Caco-2 (cell line): ENCODE data around the gene ZNF511. TPM values are rescaled to one million over a fixed set of nuclear protein-coding genes. Genes with fewer than 3 reads are reported as not detected.

Experiments
- BruUV-seq: library from RNA; stranded (reverse); fragments of 400-500 nt; replicated peaks from 2 replicates; lab custom pipeline; 2021; lab: Mats Ljungman, UMichigan
- CTCF ChIA-PET: fragments of 300-600 bp; sonication (Branson Sonifier 250); formaldehyde crosslinking; loops from one replicate; lab custom pipeline; 2022; ENCODE audit warnings: antibody characterized with exemption; lab: Charles Lee
- POLR2A ChIA-PET: fragments of 300-600 bp; sonication (Branson Sonifier 250); formaldehyde crosslinking; loops from one replicate; lab custom pipeline; 2022; ENCODE audit warnings: antibody characterized with exemption; lab: Charles Lee
- DNase-seq, 2 experiments: peaks; one replicate each; pipeline versions ENCODE4 v3.0.0 to v3.0.0-alpha.2; 2020 to 2022
- H3K27me3 ChIP-seq: replicated peaks from 2 replicates; pipeline ENCODE4 v1.6.0; 2011; ENCODE audit warnings: low read length; ENCODE audit not compliant: control insufficient read depth, insufficient read depth
- H3K36me3 ChIP-seq: 2 replicates; pipeline ENCODE4 v1.5.1; 2011; ENCODE audit warnings: low read length; ENCODE audit not compliant: control insufficient read depth, insufficient read depth
- H3K4me1 ChIP-seq: fragments of 250-450 bp; sonication (Bioruptor Pico); 2 replicates; pipeline ENCODE4 v1.5.1; 2020; ENCODE audit warnings: mild to moderate bottlenecking
- H3K4me3 ChIP-seq: 2 replicates; pipeline ENCODE4 v1.5.1; 2011; ENCODE audit warnings: low read depth, mild to moderate bottlenecking, control low read depth, low read length
- H3K9me3 ChIP-seq: fragments of 250-450 bp; sonication (Bioruptor Pico); 2 replicates; pipeline ENCODE4 v1.5.1; 2020; ENCODE audit warnings: mild to moderate bottlenecking, moderate library complexity
- H3K27ac Mint-ChIP-seq: one replicate; pipeline ENCODE4 v1.8.0; 2022; ENCODE audit warnings: mixed read lengths; ENCODE audit not compliant: unreplicated experiment
- H3K27me3 Mint-ChIP-seq: one replicate; pipeline ENCODE4 v1.8.0; 2022; ENCODE audit warnings: mixed read lengths; ENCODE audit not compliant: insufficient read depth, unreplicated experiment
- H3K36me3 Mint-ChIP-seq: one replicate; pipeline ENCODE4 v1.8.0; 2022; ENCODE audit warnings: mild to moderate bottlenecking, mixed read lengths; ENCODE audit not compliant: insufficient read depth, unreplicated experiment
- H3K4me1 Mint-ChIP-seq: one replicate; pipeline ENCODE4 v1.8.0; 2022; ENCODE audit warnings: low read depth, mixed read lengths; ENCODE audit not compliant: unreplicated experiment
- H3K4me3 Mint-ChIP-seq: one replicate; pipeline ENCODE4 v1.8.0; 2022; ENCODE audit warnings: mild to moderate bottlenecking, moderate library complexity, mixed read lengths; ENCODE audit not compliant: unreplicated experiment
- H3K9me3 Mint-ChIP-seq: one replicate; pipeline ENCODE4 v1.8.0; 2022; ENCODE audit warnings: mixed read lengths; ENCODE audit not compliant: unreplicated experiment
- CTCF ChIP-seq, 2 experiments: fragments of 200-600 bp in 1 of 2; IDR thresholded peaks; 1 replicate in 1 of 2; 2 replicates in 1 of 2; pipeline versions ENCODE4 v1.5.1 to v1.8.0; 2011 to 2022; ENCODE audit warnings: antibody characterized with exemption in 1 of 2, control low read depth in 1 of 2, inconsistent platforms in 1 of 2, low read depth in 1 of 2, low read length in 1 of 2, mild to moderate bottlenecking in 1 of 2, moderate library complexity in 1 of 2; ENCODE audit not compliant: insufficient read depth in 1 of 2, severe bottlenecking in 1 of 2, unreplicated experiment in 1 of 2
- intact Hi-C: fragments of 100-400 bp; cut with micrococcal nuclease; formaldehyde crosslinking; loops from one replicate; pipeline ENCODE4 v1.10.0; 2022; ENCODE audit not compliant: unreplicated experiment
- total RNA-seq: library from RNA; stranded (reverse); gene quantifications from 2 replicates; pipeline ENCODE4 v1.2.3, GENCODE V29; 2022

Gene ZNF511
- total RNA-seq, 1 experiment from 2014 or later, result 98.5 TPM

- H3K27me3 ChIP-seq, result no peaks in the 10 kb centered on the region
- no peak overlapping the region for H3K4me3 ChIP-seq
- peaks cover 7% of the 10 kb centered on the region for H3K4me1 ChIP-seq
- intact Hi-C loops, result loop anchor here (1.0 to 5.0 kb wide), 5 partner anchors 48 to 168 kb away; partner anchors contain the start of genes MTG1 and PAOX
- no peak for TF ChIP-seq CTCF (IDR thresholded peaks at IDR 0.05; ENCODE audit: insufficient read depth in 1 of 2, low read depth in 1 of 2, low read length in 1 of 2, severe bottlenecking in 1 of 2, unreplicated experiment in 1 of 2)
- no peak overlapping the region for H3K27ac Mint-ChIP-seq
- peaks cover 47% of the 10 kb centered on the region for H3K36me3 Mint-ChIP-seq
- no peaks in the 10 kb centered on the region for H3K9me3 Mint-ChIP-seq
- no peaks in the 10 kb centered on the region for H3K9me3 ChIP-seq
- no peak for DNase-seq
- H3K36me3 ChIP-seq, result peaks cover 6% of the 10 kb centered on the region
- no peaks in the 10 kb centered on the region for H3K27me3 Mint-ChIP-seq
- CTCF ChIA-PET, result no interaction called here
- POLR2A ChIA-PET, result no interaction called here
- peaks cover 15% of the 10 kb centered on the region for H3K4me1 Mint-ChIP-seq
- no TSS peak for BruUV-seq
- H3K4me3 Mint-ChIP-seq, result peak overlapping the region; percentile 99
Measured at GRCh38 chr10:133309720-133310398, 1.1 kb downstream of the ZNF511 start.

- BruUV-seq, result no TSS peak
Measured at GRCh38 chr10:133310399-133310755, 1.7 kb downstream of the ZNF511 start.

GRCh38 chr10:133310789-133311188 lies 2.1 kb downstream of the ZNF511 start:
- Mint-ChIP-seq H3K36me3 (peaks cover 47% of the 10 kb centered on the region), H3K27ac (no peak overlapping the region), H3K4me1 (peaks cover 7% of the 10 kb centered on the region), H3K9me3 (no peaks in the 10 kb centered on the region), H3K4me3 (no peak overlapping the region), H3K27me3 (no peaks in the 10 kb centered on the region)
- no peak for DNase-seq
- no peak for TF ChIP-seq CTCF (IDR thresholded peaks at IDR 0.05; ENCODE audit: insufficient read depth in 1 of 2, low read depth in 1 of 2, low read length in 1 of 2, severe bottlenecking in 1 of 2, unreplicated experiment in 1 of 2)
- intact Hi-C loops, result no loop called here
- no peak overlapping the region for H3K4me3 ChIP-seq
- CTCF ChIA-PET, result no interaction called here
- POLR2A ChIA-PET, result no interaction called here
- no peaks in the 10 kb centered on the region for H3K9me3 ChIP-seq
- no peaks in the 10 kb centered on the region for H3K27me3 ChIP-seq
- peaks cover 6% of the 10 kb centered on the region for H3K36me3 ChIP-seq
- H3K4me1 ChIP-seq, result peaks cover 7% of the 10 kb centered on the region
- BruUV-seq, result no TSS peak

More at GRCh38 chr10:133310399-133310755, 1.7 kb downstream of the ZNF511 start:
- intact Hi-C loops, result no loop called here
- Mint-ChIP-seq H3K4me1 (peaks cover 10% of the 10 kb centered on the region), H3K36me3 (peaks cover 47% of the 10 kb centered on the region), H3K27ac (no peak overlapping the region), H3K9me3 (no peaks in the 10 kb centered on the region), H3K27me3 (no peaks in the 10 kb centered on the region), H3K4me3 (no peak overlapping the region)
- no peak for DNase-seq
- H3K4me3 ChIP-seq, result no peak overlapping the region
- TF ChIP-seq CTCF (IDR thresholded peaks at IDR 0.05; ENCODE audit: insufficient read depth in 1 of 2, low read depth in 1 of 2, low read length in 1 of 2, severe bottlenecking in 1 of 2, unreplicated experiment in 1 of 2), result no peak
- H3K27me3 ChIP-seq, result no peaks in the 10 kb centered on the region
- ChIA-PET POLR2A (no interaction called here), CTCF (no interaction called here)
- H3K9me3 ChIP-seq, result no peaks in the 10 kb centered on the region
- peaks cover 6% of the 10 kb centered on the region for H3K36me3 ChIP-seq
- peaks cover 7% of the 10 kb centered on the region for H3K4me1 ChIP-seq
